Right lobe of liver (tissue), 4 donors: ENCODE data around the gene POMC.

ENCODE experiments used
- CTCF ChIP-seq, 4 donors: fragments of 200-600 bp in 3 of 4; fragments of 450-650 bp in 1 of 4; IDR thresholded peaks; one replicate each; pipeline versions ENCODE4 v1.5.1 to v1.8.0; 2016 to 2022; ENCODE audit warnings: antibody characterized with exemption in 4 of 4, mild to moderate bottlenecking in 2 of 4
- POLR2A ChIP-seq: fragments of 450-650 bp; IDR thresholded peaks from one replicate; pipeline ENCODE4 v1.6.1; 2017; ENCODE audit warnings: antibody characterized with exemption, mild to moderate bottlenecking
- donor health status: DM: no; HTN: no; CAD: no.
- donor health status: DM: no; HTN: no; CAD: no.
- donor health status: DM: no; HTN: yes; CAD: no.

- TF ChIP-seq POLR2A (no peak), CTCF (IDR thresholded peaks at IDR 0.05) (no peak)
Measured at GRCh38 chr2:25160376-25160775, 8.0 kb downstream of the POMC start.
